GM18867 (cell line): ENCODE measurements around the gene S100PBP.

ENCODE experiments used
- ATAC-seq: cut with Tn5 transposase; IDR thresholded peaks from one replicate; pipeline ENCODE4 v1.9.1; 2021; ENCODE audit warnings: mild to moderate bottlenecking, moderate library complexity; ENCODE audit not compliant: unreplicated experiment

The S100PBP gene

DNA sequence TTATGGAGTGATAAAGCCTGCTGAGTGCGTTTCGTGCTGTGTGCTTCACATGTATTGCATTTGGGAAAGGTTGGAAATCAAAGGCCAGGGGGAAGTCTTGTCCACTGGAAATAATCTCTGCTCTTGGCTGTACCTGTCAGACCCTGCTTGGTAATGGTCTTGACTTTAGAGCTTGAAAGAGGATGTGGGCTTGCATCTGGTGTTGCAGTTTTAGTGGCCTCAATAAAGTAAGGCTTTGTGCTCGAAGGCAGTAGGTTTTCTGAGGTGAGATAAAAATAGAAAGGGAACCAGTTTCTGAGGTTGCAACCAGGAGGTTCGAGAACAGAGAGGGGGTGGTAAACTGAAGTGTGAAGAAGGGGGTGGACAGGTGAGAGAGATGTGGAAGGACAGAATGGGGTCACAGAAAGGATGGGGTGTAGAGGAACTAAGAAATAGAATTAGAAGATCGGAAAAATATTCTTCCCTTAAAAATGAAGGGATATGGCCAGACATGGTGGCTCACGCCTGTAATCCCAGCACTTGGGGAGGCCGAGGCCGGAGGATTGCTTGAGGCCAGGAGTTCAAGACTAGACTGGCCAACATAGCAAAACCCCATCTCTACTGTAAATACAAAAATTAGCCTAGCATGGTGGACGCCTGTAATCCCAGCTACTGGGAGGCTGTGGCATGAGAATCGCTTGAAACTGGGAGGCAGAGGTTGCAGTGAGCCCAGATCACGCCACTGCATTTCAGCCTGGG, 1.5 kb downstream of the S100PBP start:
- peak; percentile 43 for ATAC-seq

- no peak for ATAC-seq
Observed at GRCh38 chr1:32825181-32825580, 7.7 kb downstream of the S100PBP start.

- ATAC-seq: no peak
Observed at GRCh38 chr1:32828341-32828740, 10.9 kb downstream of the S100PBP start.

DNA sequence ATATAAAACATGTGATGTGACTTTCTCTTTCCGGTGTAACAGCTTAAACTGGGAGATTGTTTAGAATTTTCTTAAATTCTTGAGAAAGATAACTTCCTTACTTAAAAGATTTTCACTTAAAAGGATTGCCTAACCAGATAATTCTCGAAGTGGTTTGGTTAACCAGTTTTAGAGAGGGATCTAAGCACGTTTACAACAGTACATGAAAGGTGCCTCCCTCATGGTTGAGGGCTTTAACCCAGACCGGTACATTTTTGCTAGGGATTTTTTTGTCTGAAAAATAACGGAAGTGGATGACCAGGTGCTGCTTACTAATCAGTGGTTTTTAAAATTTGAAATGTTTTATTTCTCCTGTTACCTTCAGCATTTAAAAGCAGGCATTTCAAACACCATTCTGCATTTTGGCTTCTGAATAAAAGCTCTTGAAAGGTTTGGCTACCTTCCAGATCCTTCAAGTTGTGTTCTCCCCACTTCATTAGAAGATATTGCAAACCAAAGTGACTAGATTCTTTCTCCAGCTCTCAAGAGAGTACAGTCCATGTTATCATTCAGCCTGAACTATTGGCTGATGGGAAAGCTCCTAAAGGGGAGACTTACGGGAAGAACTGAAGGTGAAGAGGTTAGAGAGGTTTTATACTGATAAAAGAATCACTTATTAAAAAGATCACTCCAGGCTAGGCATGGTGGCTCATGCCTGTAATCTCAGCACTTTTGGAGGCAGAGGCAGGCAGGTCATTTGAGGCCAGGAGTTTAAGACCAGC, 12.8 kb downstream of the S100PBP start:
- no peak for ATAC-seq

- no peak for ATAC-seq
Observed at GRCh38 chr1:32831878-32832277, 14.4 kb downstream of the S100PBP start.

- ATAC-seq: no peak
Observed at GRCh38 chr1:32848354-32849063, 31.1 kb downstream of the S100PBP start.

- no peak for ATAC-seq
Observed at GRCh38 chr1:32855861-32856617, 38.6 kb downstream of the S100PBP start.

GRCh38 chr1:32858136-32858535, 40.7 kb downstream of the S100PBP start:
- ATAC-seq: no peak

- no peak for ATAC-seq
Observed at GRCh38 chr1:32858791-32859190, 41.3 kb downstream of the S100PBP start.

DNA sequence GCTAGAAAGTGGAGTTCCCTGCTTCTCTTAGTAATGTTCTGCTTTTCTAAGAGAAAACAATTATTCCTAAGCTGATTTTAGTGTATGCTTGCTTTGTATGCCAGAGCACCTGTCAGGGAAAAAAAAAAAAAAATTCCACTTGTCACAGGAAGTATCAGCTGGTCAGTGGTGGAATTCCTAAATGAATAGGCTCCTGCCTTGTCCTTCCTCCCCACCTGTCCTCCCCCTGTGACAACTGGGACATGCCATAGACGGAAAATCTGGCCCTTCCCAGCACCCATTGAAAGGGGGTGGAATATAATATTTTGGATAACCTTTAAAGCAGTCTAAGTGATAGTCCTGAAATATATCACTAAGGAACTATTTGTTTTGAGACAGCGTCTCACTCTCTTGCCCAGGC, 42.5 kb downstream of the S100PBP start:
- ATAC-seq: no peak

DNA sequence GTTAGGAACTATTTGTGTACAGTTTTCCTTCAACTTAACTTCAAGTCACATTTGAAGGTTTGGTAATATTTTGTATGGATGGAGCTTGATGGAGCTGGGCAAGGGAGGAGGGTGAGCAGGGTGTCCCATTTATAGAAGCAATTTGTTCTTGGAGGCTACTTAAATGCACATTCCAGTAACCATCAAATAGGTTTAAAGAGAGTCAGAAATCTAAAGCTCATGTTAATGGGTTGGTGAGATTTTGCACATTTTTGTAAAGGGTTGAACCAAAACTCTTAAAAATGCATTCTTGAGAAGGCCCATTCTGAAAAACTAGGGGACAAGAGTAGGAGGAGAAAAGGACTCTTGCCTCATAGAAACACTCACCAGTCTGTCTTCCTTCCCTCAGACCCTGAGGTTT, 43.1 kb downstream of the S100PBP start:
- no peak for ATAC-seq

GRCh38 chr1:32861904-32862695, 44.6 kb downstream of the S100PBP start:
- no peak for ATAC-seq

DNA sequence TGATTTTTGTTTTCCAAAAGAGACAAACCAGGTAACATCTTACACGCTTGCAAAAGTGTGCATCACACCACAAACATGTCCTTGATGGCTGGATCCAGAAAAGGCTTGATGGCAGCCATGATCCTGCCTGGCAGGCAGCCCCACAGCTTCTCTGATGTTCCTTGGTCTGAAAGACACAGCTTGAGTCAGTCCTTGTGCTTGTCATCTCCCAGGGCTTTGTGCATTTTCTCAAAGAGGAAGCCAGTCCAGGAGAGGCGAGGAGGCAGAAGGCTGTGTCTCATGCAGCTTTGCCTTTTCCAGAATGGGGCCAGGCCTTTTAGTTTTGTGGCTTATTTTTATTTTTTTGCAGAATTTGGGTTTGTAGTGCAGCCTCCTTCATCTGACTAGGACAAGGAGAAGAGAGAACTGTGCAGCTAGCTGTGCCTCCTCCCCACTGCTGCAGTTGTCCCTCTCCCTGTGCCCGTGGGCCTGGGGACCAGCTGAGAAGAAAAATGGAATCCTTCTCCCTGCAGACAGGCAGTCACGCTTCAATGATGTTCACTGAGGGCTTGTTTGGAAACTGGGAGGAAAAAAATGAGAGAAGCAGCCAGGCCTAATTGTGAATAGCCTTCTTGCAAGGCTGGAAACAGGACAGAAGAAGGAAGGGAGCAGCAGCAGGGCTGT, 45.9 kb downstream of the S100PBP start:
- no peak for ATAC-seq

- no peak for ATAC-seq
Observed at GRCh38 chr1:32863881-32864245, 46.4 kb downstream of the S100PBP start.

- ATAC-seq: no peak
Observed at GRCh38 chr1:32864375-32865019, 47.0 kb downstream of the S100PBP start.

DNA sequence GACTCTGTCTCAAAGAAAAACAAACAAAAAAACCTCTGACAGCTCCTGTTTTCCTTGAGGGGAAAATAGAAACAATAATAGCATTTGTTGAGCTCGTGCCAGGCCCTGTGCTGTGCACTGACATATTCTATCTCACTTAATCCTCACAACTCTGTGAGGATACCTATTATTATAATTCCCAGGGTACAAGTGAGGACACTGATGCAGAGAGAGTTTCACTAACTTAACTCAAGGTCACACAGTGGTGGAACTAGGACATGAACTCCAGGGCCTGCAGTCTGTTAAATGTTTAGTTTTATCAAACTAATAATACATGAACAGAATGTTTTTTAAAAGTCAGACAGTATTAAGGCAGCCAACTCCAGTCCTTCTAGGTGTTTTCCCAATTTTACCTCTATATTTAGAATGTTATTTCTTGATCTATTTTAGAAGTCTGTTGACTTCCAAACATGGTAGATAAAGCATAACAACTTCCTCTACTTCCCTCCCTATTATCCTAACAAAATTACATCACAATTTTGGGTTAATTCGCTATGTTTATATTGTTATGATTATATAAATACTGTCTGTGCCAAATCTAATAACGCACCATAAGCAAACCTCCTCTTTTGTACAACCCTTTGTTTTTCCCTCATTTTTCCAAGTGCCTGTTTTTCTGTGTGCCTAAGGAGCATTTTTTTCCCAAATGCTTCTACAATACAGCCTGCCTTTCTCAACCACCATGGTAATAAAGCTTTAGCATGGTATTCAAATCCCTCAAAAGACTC, 48.4 kb downstream of the S100PBP start:
- no peak for ATAC-seq

DNA sequence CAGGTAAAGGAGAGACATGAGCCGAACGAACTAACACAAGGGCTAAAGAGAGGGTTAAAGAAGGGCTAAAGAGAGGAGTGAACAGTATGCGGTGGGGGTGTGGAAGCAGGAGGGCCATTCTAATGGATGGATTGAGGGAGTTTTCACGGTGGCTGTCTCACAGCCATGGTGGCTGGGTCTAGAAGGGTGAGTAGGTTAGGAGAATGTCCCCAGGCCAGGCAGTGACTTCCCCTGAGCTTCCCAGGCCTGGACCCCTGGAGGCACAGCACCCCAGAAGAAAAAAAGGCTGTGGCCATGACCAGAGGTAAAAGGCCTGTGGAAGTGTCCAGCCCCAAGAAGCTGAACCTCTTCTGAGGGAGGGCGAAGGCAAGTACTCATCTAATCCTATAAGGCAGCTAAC, 49.7 kb downstream of the S100PBP start:
- no peak for ATAC-seq

GRCh38 chr1:32867671-32868070, 50.2 kb downstream of the S100PBP start:
- ATAC-seq: no peak

GRCh38 chr1:32868085-32868484, 50.6 kb downstream of the S100PBP start:
- no peak for ATAC-seq
